Daoy (cell line): ENCODE measurements around the gene ALK. TPM values are rescaled to one million over a fixed set of nuclear protein-coding genes. Genes with fewer than 3 reads are reported as not detected.
A peak's percentile ranks its signal among the peaks of the same experiment; 100 is the strongest.

ENCODE experiments used
- DNase-seq: peaks from one replicate; pipeline ENCODE4 v3.0.0-alpha.2; 2015; ENCODE audit warnings: low read depth
- total RNA-seq: library from RNA; depleted of rRNA; stranded (reverse); fragments of >200 nt; shearing (Covaris generic); gene quantifications from 2 replicates; pipeline ENCODE4 v1.2.3, GENCODE V29; 2014

The ALK gene
- total RNA-seq, 1 experiment from 2014 or later: 0.11 TPM

DNA sequence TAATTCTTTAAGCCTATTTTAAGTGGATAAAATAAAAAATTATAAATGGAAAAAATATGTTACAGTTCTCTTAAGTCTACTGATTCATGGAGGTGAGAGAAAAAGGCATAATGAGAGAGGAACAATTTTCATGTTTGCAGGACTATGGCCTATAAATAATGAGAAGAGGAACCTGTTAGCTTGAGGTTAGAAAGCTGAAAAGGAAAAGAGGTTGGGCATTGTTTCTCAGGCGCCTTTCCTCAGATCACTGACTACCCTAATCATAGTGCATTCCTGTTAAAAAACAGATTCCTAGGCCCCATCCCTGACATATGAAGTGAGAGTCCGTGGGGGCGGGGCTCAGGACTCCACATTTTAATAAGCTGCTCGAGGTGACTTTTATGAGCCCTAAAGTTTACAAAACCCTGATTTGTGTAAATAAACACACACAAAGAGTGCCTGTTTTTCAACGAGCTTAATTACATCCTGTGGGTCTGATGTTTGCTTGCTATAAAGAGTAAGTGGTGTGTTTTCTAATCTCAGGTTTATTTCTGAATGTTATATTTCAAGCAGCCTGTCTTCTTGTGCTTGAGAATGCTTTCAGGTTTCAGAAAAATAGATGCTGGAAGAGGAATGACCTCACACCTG, 470.7 kb downstream of the ALK start:
- no peak for DNase-seq

DNA sequence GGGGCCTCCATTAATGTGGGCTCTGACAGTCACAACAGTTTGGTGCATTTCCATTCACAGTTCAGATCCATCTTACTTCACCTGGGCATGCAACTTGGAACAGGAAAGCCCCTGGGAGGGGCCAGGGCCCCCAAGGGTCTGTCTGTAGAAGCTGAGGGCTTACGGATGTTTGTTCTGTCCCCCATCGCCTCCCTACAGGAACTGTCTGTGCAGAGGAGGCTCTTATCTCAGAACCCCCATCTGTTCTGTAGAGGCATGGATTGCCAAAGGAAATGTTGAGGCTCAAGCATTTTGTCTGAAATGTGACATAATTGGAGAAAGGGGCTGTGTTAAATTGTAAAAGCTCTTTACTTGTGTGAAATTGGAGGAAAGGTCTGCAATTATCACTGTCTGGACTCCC, 471.9 kb downstream of the ALK start:
- no peak for DNase-seq

DNA sequence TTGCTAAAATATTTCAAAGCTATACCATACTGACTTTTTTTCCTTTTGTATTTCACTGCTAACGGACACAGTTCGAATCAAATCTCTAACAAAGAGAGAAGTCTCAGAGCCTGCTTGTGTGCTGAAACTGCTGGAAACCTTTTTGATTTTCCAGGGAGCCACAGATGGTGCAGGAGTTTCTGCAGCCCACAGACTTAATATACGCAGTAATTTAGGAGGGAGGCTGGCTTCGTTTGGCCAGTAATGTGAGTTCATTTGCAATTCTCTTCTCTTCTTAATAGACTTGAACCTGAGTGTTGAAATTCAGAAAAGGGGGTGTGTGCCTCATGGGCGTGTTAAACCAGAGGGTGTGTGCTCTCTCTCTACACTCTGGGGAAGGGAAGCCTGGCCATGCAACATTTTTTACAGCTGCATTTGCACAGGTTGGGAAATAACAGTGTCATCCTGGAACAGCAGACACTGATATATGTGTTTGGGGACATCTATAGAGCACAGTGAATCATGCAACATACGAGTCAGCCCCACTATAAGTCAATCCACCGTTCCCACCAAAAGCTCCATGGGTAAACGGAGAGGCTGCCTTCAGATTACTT, 473.2 kb downstream of the ALK start:
- DNase-seq: no peak

DNA sequence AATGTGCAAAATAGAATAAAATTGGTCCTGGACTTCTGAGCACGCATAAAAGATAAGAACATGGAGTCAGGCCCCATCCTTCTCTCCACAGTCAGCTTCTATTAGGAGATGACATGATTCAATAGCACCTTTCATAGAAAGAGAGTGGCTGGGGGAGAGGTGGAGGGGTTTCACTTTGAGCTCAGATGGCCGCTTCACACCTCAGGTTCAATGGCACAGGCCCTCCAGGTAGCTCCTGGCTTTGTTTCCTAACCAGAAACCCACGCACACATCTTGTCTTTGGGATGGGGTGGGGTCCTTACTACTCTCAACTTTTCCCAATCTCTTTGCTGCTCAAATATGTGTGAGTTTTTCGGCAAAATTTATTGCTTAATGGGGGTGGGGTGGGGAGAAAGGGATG, 473.9 kb downstream of the ALK start:
- no peak for DNase-seq

GRCh38 chr2:29446847-29447246, 474.5 kb downstream of the ALK start:
- DNase-seq: no peak

DNA sequence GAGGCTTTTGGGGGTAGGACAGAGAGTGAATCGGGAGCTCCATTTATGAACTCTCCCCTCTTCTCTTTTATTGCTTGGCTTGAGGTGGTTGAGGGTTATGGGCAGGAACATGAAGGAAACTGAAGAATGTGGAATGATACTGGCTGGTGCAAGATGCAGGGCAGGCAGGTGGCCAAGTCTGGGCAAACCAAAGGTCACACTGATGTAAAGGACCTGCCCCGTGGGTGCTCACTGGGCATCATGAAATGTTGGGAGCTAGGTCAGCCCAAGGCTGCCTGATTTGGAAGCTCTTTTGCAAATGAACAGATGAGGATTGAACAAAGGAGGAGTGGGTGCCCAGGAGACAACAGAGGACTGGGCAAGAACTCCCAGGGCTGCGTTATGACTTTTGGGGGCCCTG, 477.2 kb downstream of the ALK start:
- no peak for DNase-seq

GRCh38 chr2:29443627-29444026, 477.8 kb downstream of the ALK start:
- peak; percentile 60 for DNase-seq

DNA sequence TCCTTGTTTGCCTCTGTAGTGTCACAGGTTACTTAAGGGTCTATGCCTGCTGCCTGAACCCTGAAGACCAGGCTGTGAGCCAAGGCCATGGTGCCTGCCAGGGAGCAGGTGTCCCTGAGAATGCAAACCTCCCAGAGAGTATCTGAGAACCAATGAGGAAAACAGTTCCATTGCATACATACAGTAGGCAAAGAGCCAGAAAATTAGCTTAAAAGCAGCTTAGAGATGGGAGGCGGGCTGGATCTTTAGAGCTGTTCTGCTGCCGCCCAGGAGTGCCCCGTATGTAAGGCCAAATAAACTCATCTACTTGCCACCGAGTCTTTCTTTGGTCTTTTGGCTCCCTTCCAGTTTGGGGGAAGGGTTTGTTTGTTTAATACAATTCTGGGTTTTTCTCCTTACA, 478.2 kb downstream of the ALK start:
- no peak for DNase-seq

- no peak for DNase-seq
Measured at GRCh38 chr2:29440921-29441623, 480.3 kb downstream of the ALK start.

DNA sequence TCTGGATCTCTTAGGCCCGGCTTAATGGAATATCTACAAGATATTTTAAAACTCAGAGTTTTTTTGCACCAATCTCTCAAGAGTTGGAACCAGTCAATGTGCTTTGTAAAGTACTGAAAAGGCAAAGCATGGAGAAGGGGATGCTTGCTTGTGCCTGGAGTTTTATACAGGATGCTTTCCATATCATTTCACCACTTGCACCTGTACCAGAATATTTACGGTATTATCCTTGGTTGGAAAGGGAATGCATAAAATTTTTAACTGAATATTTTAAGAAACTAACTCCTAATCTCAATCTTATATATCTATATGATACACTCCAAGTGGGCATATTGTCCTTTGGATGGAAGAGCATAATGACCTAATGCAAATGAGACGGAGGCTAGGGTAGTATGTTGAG, 487.5 kb downstream of the ALK start:
- DNase-seq: no peak

DNA sequence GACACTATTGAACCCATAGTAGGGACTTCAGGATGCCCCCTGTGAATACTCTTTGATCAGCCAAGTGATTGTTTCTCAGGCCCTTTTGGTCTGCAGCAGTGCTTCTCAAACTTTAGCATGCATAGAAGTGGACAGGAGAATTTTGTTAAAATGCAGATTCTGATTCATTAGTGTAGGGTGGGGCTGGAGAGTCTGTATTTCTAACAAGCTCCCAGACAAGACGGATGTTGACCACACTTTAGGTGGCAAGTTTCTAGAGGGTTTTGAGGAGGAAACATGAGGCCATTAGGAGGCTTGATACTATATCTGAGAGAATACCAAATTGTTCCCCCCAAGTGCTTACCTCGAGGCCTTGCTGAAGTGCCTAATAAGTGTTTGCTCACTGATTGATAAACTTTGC, 488.3 kb downstream of the ALK start:
- DNase-seq: no peak

DNA sequence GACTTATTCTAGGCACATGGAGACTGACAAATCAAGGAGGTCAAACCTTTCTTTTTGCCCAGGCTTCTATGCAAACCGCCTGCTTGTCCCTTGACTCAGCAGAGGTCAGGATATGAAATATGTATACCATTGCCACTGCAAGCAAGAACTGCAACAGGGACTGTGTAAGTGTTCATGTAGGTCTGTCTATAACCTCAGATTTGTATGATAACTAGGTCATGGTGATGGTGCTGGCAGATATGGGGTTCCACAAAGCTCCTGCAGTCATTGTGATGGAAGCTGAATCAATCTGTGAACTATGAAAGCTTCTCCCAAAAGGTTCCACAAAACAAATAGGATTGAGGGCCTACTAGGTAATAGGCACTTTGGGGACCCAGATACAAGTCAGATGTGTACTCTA, 489.9 kb downstream of the ALK start:
- no peak for DNase-seq

GRCh38 chr2:29430382-29431112, 490.8 kb downstream of the ALK start:
- no peak for DNase-seq

- no peak for DNase-seq
Measured at GRCh38 chr2:29426354-29426753, 495.0 kb downstream of the ALK start.

DNA sequence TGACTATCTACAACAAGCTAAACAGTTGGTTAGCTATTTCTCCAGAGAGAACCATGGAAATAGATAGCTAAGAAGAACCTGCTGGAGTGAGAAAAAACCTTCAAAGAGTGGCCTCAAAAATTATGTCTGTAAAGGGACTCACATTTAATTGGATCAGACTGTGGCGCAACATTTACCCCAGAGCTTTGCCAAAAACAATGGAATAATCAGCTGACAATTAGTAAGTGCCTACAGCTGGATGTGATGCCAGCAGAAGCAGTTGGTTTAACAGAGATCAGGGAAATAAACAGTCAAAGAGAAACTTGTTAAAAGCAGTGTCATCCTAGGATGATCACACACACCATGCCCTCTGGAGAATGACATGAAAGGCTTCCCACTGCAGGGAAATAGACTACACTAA, 495.5 kb downstream of the ALK start:
- DNase-seq: no peak

GRCh38 chr2:29423061-29423666, 498.2 kb downstream of the ALK start:
- DNase-seq: no peak

DNA sequence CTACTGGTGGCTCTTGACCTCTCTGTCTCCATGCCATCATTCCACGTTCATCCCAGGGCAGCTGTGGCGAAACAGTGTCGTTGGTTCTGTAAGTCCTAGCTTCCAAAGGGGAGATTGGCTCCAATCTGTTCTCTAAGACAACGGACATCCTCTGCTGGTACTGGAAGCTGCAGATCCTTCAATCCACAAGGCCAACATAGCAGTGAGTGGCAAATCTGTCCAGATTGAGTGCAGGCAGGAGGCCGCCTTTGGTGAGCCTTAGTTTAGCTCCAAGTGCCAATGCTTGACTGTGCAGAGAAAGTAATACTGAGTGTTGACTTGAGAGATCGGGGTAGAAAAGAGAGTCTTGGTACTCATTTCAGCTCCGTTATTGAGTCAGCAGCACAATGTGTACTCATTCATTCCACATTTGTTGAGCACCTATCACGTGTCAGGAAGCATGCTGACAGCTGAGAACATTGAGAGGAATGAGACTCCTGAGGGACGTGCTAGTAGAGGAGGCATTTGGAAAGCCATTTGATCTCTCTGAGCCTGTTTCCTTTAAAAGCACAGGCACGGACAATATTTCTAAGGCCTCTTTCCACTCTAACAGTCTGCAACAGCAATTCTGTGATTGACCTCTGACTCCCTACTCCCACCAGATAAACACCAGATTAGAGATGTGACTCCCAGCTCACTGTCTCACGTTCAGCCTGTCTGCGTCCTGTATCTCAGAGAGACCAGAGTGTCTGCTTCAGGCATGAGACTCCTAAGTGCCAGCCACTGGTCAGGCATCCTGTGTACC, 500.2 kb downstream of the ALK start:
- DNase-seq: peak; percentile 15

GRCh38 chr2:29420464-29420863, 500.9 kb downstream of the ALK start:
- no peak for DNase-seq

DNA sequence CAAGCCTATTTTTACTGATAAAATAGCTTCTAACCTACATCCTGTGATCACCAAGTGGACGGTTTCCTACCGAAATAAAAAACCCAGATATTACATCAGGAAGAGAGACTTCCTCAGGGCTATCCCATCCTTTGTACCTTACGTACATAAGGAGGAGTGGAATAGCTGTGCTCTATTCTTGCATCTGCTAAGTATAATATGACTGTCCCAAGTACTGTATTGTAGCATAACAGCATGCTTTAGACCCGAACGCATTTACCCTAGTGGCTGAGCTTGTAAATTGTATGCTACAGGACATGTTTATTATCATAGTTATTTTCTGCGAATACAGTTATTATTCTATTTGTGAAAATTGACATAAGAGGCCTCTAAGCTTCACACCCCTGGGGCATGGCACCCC, 503.8 kb downstream of the ALK start:
- no peak for DNase-seq

- no peak for DNase-seq
Measured at GRCh38 chr2:29412197-29412925, 509.0 kb downstream of the ALK start.

DNA sequence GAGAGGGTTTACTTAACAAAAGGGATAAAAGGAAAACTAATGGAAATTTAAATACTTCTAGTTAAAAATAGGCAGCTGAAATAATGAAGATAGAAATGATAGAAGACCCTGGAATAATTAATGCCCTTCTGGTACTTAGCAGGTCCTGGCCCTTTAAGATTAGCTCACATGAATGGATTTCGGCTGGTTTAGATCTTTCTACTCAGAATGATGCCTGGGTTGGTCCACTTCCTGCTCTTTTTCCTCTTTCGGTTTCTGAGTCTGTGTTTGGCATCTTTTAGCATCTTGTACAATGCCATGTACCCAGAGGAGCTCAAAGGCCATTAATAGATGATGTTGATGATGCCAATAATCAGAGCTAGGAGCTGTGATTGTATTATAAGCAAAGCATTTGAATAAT, 515.7 kb downstream of the ALK start:
- DNase-seq: no peak
